Esophagus squamous epithelium (tissue), 4 donors: Measurements from ENCODE around the gene MAGEC2.

ENCODE experiments used
- POLR2A ChIP-seq, 4 donors: fragments of 450-650 bp; IDR thresholded peaks; one replicate each; pipeline ENCODE4 v1.6.1; 2017; ENCODE audit warnings: antibody characterized with exemption in 4 of 4, mild to moderate bottlenecking in 4 of 4, moderate library complexity in 3 of 4
- TF ChIP-seq, protein P1 (sequence below), 6 experiments: fragments of 450-650 bp in 4 of 6; fragments of 200-600 bp in 2 of 6; sonication (generic) in 2 of 6; IDR thresholded peaks; one replicate each; pipeline ENCODE4 v1.5.1; 2016 to 2019; ENCODE audit warnings: antibody characterized with exemption in 6 of 6, mild to moderate bottlenecking in 4 of 6, moderate library complexity in 4 of 6

DNA sequence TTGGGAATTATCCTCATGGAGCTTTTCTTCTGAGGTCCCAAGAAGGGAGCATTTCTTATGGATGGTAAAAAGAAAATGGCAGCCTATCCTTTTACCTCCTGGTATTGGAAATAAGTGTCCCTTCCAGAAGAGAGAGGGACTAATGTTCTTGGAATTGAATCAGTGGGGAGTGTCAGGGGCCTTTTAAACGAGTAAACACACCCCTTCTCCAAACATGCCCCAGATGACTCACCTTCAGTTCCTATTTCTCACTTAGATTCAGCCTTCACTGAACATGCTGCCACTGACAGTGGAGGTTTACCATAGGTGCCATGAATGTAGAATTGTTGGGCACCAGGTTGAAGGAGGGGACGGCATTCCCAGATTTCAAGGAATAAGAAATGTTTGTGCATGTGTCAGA lies 19.0 kb downstream of the MAGEC2 start:
- TF ChIP-seq, protein P1, sequence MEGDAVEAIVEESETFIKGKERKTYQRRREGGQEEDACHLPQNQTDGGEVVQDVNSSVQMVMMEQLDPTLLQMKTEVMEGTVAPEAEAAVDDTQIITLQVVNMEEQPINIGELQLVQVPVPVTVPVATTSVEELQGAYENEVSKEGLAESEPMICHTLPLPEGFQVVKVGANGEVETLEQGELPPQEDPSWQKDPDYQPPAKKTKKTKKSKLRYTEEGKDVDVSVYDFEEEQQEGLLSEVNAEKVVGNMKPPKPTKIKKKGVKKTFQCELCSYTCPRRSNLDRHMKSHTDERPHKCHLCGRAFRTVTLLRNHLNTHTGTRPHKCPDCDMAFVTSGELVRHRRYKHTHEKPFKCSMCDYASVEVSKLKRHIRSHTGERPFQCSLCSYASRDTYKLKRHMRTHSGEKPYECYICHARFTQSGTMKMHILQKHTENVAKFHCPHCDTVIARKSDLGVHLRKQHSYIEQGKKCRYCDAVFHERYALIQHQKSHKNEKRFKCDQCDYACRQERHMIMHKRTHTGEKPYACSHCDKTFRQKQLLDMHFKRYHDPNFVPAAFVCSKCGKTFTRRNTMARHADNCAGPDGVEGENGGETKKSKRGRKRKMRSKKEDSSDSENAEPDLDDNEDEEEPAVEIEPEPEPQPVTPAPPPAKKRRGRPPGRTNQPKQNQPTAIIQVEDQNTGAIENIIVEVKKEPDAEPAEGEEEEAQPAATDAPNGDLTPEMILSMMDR (IDR thresholded peaks at IDR 0.05), result no peak
- TF ChIP-seq POLR2A (IDR thresholded peaks at IDR 0.05), result no peak
